GM10266 (cell line): Measurements from ENCODE around the gene ADAMTS2.

Experiments used
- DNase-seq: peaks from one replicate; pipeline ENCODE4 v3.0.0; 2012; ENCODE audit errors: extremely low spot score
- CTCF ChIP-seq: IDR thresholded peaks from 2 replicates; pipeline ENCODE4 v1.5.1; 2012; ENCODE audit warnings: mild to moderate bottlenecking, low read depth; ENCODE audit not compliant: control insufficient read depth, insufficient read depth; ENCODE audit errors: missing control alignments

The ADAMTS2 gene

GRCh38 chr5:179301796-179302195 is 43.5 kb downstream of the ADAMTS2 start:
- no peak for DNase-seq
- no peak for TF ChIP-seq CTCF

- no peak for DNase-seq
- TF ChIP-seq CTCF: no peak
Measured at GRCh38 chr5:179301376-179301775, 43.9 kb downstream of the ADAMTS2 start.

DNA sequence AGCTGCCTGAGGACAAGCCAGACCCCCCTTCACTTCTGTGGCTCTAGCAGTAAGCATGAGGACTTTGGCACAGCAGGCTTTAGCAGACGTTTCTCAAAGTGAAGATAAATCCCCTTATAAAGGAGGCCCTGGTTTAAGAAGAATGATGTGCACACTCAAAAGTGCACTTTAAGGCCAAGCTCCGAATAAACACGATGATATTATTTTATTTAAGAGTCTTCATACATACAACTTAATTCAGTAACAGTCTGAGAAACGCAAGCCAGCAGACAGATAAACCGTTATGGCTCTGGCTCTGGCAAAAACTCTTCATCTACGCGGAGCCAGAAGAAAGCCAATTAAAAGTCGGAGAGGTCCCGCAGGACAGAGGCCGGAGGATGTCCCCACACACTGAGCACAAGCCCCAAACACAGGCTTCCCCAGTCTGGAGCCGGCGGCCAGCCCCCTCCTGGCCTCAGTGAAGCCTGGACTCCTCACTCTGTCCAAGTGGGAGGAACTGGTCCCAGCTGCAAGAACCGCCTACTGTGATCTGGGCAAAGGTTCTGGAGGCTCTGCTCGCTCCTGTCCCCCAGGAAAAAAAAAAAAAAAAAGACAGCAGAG is 44.6 kb downstream of the ADAMTS2 start:
- DNase-seq: no peak
- no peak for TF ChIP-seq CTCF

DNA sequence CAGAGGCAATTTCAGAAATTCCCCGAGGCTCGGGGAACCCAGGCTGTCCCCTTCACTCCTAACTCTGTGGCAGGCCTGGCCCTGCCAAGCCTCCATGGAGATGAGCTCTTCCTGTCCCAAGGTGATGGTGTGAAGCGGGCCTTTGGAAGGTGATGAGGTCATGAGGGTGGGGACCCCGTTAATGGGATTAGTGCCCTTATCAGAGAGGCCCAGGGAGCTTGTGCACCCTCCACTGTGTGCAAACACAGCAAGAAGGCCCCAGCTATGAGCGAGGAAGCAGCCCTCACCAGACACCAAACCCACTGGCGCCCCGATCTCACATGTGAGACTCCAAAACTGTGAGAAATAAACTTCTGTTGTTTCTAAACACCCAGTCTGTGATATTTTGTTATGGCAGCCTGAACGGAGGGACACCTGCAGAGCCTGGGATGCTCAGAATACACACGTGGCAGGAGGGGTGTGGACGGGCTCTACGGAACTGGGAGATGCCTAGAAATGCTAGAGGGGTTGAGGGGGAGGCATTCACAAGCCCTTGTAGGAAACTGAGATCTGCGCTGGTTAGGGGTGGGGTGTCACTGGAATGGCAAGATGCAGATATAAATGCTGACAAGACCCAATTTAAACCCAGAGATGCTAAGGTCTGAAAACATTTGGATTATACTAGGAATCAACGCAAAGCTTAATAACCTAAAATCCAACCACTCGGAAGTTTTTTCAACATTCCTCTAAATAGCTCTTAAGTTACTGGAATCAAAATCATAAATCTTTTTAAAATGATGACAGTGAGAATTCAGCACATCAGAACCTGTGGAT is 46.9 kb downstream of the ADAMTS2 start:
- DNase-seq: no peak
- TF ChIP-seq CTCF: no peak

DNA sequence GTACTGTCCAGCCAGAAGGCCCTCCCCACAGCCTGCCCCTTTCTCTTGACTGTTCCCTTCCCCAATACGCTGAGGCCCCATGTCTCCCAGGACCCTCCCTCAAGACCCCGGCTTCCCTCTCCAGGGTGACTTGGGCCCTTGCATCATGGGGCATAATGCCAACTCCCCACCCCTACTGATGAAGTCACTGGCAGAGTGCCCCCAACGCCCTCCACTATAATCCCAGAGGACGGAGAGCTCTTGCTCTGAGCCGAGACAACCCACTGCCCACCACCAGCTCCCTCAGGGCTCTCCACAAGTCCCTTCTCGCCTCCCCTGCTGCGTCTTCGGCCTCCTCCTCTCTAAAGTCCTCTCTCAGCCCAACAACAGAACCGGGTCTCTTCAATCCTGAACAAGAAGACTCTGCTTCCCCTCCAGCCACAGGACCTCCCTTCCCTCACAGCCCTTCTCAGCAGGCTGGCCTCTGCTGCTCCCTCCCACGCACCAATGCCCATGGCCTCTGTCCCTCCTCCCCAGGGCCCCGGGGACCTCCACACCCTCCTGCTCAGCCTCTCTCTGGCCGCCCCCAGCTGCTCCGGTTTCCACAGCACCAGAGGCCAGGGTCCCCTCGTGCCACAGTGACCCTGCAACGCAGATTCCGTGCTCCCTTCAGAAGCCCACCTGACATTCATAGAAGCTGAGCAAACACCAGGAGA is 47.6 kb downstream of the ADAMTS2 start:
- no peak for DNase-seq
- no peak for TF ChIP-seq CTCF

DNA sequence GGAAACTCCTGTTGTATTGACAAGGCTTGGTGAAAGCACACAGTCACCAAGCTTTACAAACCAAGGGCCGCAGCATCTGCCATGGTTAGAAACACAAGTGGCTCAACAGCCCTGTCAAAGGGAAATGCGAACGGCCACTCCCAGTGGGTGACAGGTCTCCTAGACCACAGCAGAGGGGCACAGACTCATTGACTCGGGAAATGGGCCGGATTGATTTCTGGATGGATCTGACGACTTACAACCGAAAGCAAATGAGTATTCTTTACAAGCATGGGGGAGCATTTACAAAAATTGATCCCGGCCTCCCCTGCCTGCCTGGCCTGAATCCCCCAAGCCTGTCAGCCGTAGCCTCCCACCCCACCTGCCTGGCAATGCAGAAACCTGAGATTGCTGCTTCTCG is 48.2 kb downstream of the ADAMTS2 start:
- TF ChIP-seq CTCF: no peak
- DNase-seq: no peak
